GM23338 (cell line): ENCODE measurements around the gene MPRIP. TPM values are rescaled to one million over a fixed set of nuclear protein-coding genes. Genes with fewer than 3 reads are reported as not detected.

Source experiments
- ATAC-seq: fragments of 200-7000 bp; cut with Tn5 transposase; 3 replicates; pipeline ENCODE4 v1.9.1; 2020
- DNase-seq: peaks from one replicate; pipeline ENCODE4 v3.0.0-alpha.2; 2015; ENCODE audit warnings: low spot score
- H2AFZ ChIP-seq: fragments of 200-600 bp; sonication (generic); 2 replicates; pipeline ENCODE4 v1.8.0; 2016; ENCODE audit warnings: antibody characterized with exemption, mild to moderate bottlenecking, moderate library complexity
- H3F3A ChIP-seq: fragments of 200-600 bp; sonication (generic); replicated peaks from 2 replicates; pipeline ENCODE4 v1.8.0; 2017; ENCODE audit warnings: antibody characterized with exemption, mixed run types, low read depth
- H3K27ac ChIP-seq: fragments of 200-600 bp; sonication (generic); 2 replicates; pipeline ENCODE4 v1.6.1; 2016; ENCODE audit warnings: low read depth
- H3K27me3 ChIP-seq: fragments of 200-600 bp; sonication (generic); 2 replicates; pipeline ENCODE4 v1.8.0; 2016; ENCODE audit warnings: mild to moderate bottlenecking, mixed run types, moderate library complexity; ENCODE audit not compliant: insufficient read depth
- H3K36me3 ChIP-seq: fragments of 200-600 bp; sonication (generic); 2 replicates; pipeline ENCODE4 v1.8.0; 2016; ENCODE audit warnings: mild to moderate bottlenecking; ENCODE audit not compliant: insufficient read depth
- H3K4me1 ChIP-seq: fragments of 200-600 bp; sonication (generic); 2 replicates; pipeline ENCODE4 v1.8.0; 2016; ENCODE audit warnings: mild to moderate bottlenecking, moderate library complexity; ENCODE audit not compliant: insufficient read depth
- H3K4me2 ChIP-seq: fragments of 200-600 bp; sonication (generic); 2 replicates; pipeline ENCODE4 v1.7.1; 2017; ENCODE audit warnings: mixed run types
- H3K4me3 ChIP-seq: fragments of 200-600 bp; sonication (generic); 2 replicates; pipeline ENCODE4 v1.6.1; 2016; ENCODE audit warnings: mixed run types
- H3K79me2 ChIP-seq: fragments of 200-600 bp; sonication (generic); replicated peaks from 2 replicates; pipeline ENCODE4 v1.8.0; 2017; ENCODE audit warnings: mild to moderate bottlenecking; ENCODE audit not compliant: insufficient read depth
- H3K9me2 ChIP-seq: fragments of 200-600 bp; sonication (generic); 2 replicates; pipeline ENCODE4 v1.8.0; 2017; ENCODE audit not compliant: insufficient read depth
- H4K20me1 ChIP-seq: fragments of 200-600 bp; sonication (generic); replicated peaks from 2 replicates; pipeline ENCODE4 v1.8.0; 2017; ENCODE audit warnings: mild to moderate bottlenecking; ENCODE audit not compliant: insufficient read depth
- H3K27ac Mint-ChIP-seq: 2 replicates; pipeline ENCODE4 v1.8.0; 2020; ENCODE audit warnings: inconsistent platforms, mild to moderate bottlenecking, moderate library complexity, mixed read lengths
- H3K27me3 Mint-ChIP-seq: 3 replicates; pipeline ENCODE4 v1.8.0; 2022; ENCODE audit warnings: low read depth, mild to moderate bottlenecking, moderate library complexity, mixed read lengths, inconsistent platforms; ENCODE audit not compliant: insufficient read depth, poor library complexity
- H3K36me3 Mint-ChIP-seq: 3 replicates; pipeline ENCODE4 v1.8.0; 2021; ENCODE audit warnings: low read depth, mild to moderate bottlenecking, inconsistent platforms, moderate library complexity, mixed read lengths
- H3K4me1 Mint-ChIP-seq: 3 replicates; pipeline ENCODE4 v1.8.0; 2020; ENCODE audit warnings: mild to moderate bottlenecking, inconsistent platforms, mixed read lengths
- H3K4me3 Mint-ChIP-seq: 3 replicates; pipeline ENCODE4 v1.8.0; 2021; ENCODE audit warnings: moderate library complexity, mild to moderate bottlenecking, inconsistent platforms, mixed read lengths
- H3K9me3 Mint-ChIP-seq: 3 replicates; pipeline ENCODE4 v1.8.0; 2020; ENCODE audit warnings: moderate library complexity, mild to moderate bottlenecking, inconsistent platforms, mixed read lengths
- EZH2 ChIP-seq: fragments of 200-600 bp; sonication (generic); IDR thresholded peaks from one replicate; pipeline ENCODE4 v1.8.0; 2017; ENCODE audit warnings: antibody characterized with exemption, mild to moderate bottlenecking, low read depth; ENCODE audit not compliant: unreplicated experiment
- POLR2AphosphoS5 ChIP-seq: IDR thresholded peaks from 2 replicates; pipeline ENCODE4 v1.6.1; 2016; ENCODE audit warnings: antibody characterized with exemption, low read depth
- STAT1 ChIP-seq: IDR thresholded peaks from one replicate; pipeline ENCODE4 v1.6.1; 2016; ENCODE audit warnings: antibody characterized with exemption; ENCODE audit not compliant: unreplicated experiment
- ZNF462 ChIP-seq: fragments of 250-450 bp; sonication (Bioruptor Pico); IDR thresholded peaks from 2 replicates; pipeline ENCODE4 v1.5.0; 2020; ENCODE audit warnings: mild to moderate bottlenecking, moderate library complexity
- polyA plus RNA-seq: library from polyadenylated mRNA; unstranded; fragments of >200 nt; fragmentation: Nextera tagmentation; extraction: Ambion mirVana; gene quantifications from 2 replicates; pipeline ENCODE4 v1.2.1, GENCODE V29; 2016
- total RNA-seq: library from RNA; depleted of rRNA; stranded (reverse); fragments of >200 nt; shearing (Covaris generic); gene quantifications from 2 replicates; pipeline ENCODE4 v1.2.3, GENCODE V29; 2014

MPRIP gene
- total and polyA plus RNA-seq, 2 experiments from 2014 or later: 39.3 to 113 TPM

- no peak for TF ChIP-seq ZNF462
- no peak for TF ChIP-seq EZH2
- no peak for TF ChIP-seq STAT1
Measured at GRCh38 chr17:17027442-17028058, 14.7 kb upstream of the MPRIP start (continued).

- peak; percentile 69 for DNase-seq
- Histone ChIP-seq H2AFZ (0 out of 2 replicates have a peak overlapping the region, but pooled peaks have one; percentile 28), H3F3A (no peaks in the 10 kb centered on the region), H3K4me2 (peak overlapping the region; percentile 57; the same call in 1 of the 2 replicates), H3K79me2 (no peaks in the 10 kb centered on the region), H3K9me2 (no peaks in the 10 kb centered on the region), H4K20me1 (no peaks in the 10 kb centered on the region), H3K27ac (0 out of 2 replicates have a peak overlapping the region, but pooled peaks have one; percentile 26), H3K4me1 (peaks cover 18% of the 10 kb centered on the region), H3K36me3 (no peaks in the 10 kb centered on the region), H3K4me3 (no peak overlapping the region), H3K27me3 (no peaks in the 10 kb centered on the region)
- Mint-ChIP-seq H3K4me3 (peak overlapping the region; percentile 42; the same call in 2 of the 3 replicates), H3K27ac (peak overlapping the region; percentile 79), H3K4me1 (peaks cover 31% of the 10 kb centered on the region), H3K9me3 (no peaks in the 10 kb centered on the region), H3K27me3 (peaks cover 4% of the 10 kb centered on the region), H3K36me3 (no peaks in the 10 kb centered on the region)
- no peak for TF ChIP-seq POLR2AphosphoS5
- peak; percentile 77 for ATAC-seq
Measured at GRCh38 chr17:17028059-17028877, 14.0 kb upstream of the MPRIP start.
